ENCODE measurements around the gene SAMD8.

Gene SAMD8

GRCh38 chr10:75140246-75140645, 28.8 kb downstream of the SAMD8 start:
- Histone ChIP-seq H3K4me3 (ENCODE audit: low read length in 2 of 2) (no peak overlapping the region), H3K4me1 (ENCODE audit: control insufficient read depth in 2 of 2, insufficient read depth in 2 of 2, low read length in 2 of 2) (no peaks in the 10 kb centered on the region), H3K9ac (ENCODE audit: low read depth in 1 of 2, low read length in 2 of 2) (no peak overlapping the region), H3K27ac (ENCODE audit: low read depth in 2 of 2, low read length in 2 of 2) (no peak overlapping the region), H3K9me3 (ENCODE audit: control insufficient read depth in 2 of 2, low read length in 2 of 2) (no peaks in the 10 kb centered on the region), H3K27me3 (ENCODE audit: control insufficient read depth in 2 of 2, insufficient read depth in 2 of 2, low read length in 2 of 2) (no peaks in the 10 kb centered on the region), H3K36me3 (ENCODE audit: control insufficient read depth in 2 of 2, insufficient read depth in 2 of 2, low read length in 2 of 2) (no peaks in the 10 kb centered on the region)

- H3K4me3 ChIP-seq (ENCODE audit: low read length in 2 of 2), result no peak overlapping the region
- H3K9ac ChIP-seq (ENCODE audit: low read depth in 1 of 2, low read length in 2 of 2), result no peak overlapping the region
- H3K27ac ChIP-seq (ENCODE audit: low read depth in 2 of 2, low read length in 2 of 2), result no peak overlapping the region
- no peaks in the 10 kb centered on the region for H3K4me1 ChIP-seq (ENCODE audit: control insufficient read depth in 2 of 2, insufficient read depth in 2 of 2, low read length in 2 of 2)
- no peaks in the 10 kb centered on the region for H3K9me3 ChIP-seq (ENCODE audit: control insufficient read depth in 2 of 2, low read length in 2 of 2)
- H3K27me3 ChIP-seq (ENCODE audit: control insufficient read depth in 2 of 2, insufficient read depth in 2 of 2, low read length in 2 of 2), result no peaks in the 10 kb centered on the region
- no peaks in the 10 kb centered on the region for H3K36me3 ChIP-seq (ENCODE audit: control insufficient read depth in 2 of 2, insufficient read depth in 2 of 2, low read length in 2 of 2)
These were observed 31.9 kb downstream of the SAMD8 start for GRCh38 chr10:75143353-75143752.

GRCh38 chr10:75145590-75145989, 34.1 kb downstream of the SAMD8 start:
- H3K9ac ChIP-seq (ENCODE audit: low read depth in 1 of 2, low read length in 2 of 2), result no peak overlapping the region
- H3K4me1 ChIP-seq (ENCODE audit: control insufficient read depth in 2 of 2, insufficient read depth in 2 of 2, low read length in 2 of 2), result no peaks in the 10 kb centered on the region
- H3K9me3 ChIP-seq (ENCODE audit: control insufficient read depth in 2 of 2, low read length in 2 of 2), result no peaks in the 10 kb centered on the region
- H3K27ac ChIP-seq (ENCODE audit: low read depth in 2 of 2, low read length in 2 of 2), result no peak overlapping the region
- H3K27me3 ChIP-seq (ENCODE audit: control insufficient read depth in 2 of 2, insufficient read depth in 2 of 2, low read length in 2 of 2), result no peaks in the 10 kb centered on the region
- peaks cover 1 to 4% of the 10 kb centered on the region in 2 donors for H3K36me3 ChIP-seq (ENCODE audit: control insufficient read depth in 2 of 2, insufficient read depth in 2 of 2, low read length in 2 of 2)
- no peak overlapping the region for H3K4me3 ChIP-seq (ENCODE audit: low read length in 2 of 2)

GRCh38 chr10:75146780-75147179, 35.3 kb downstream of the SAMD8 start:
- peaks cover 5 to 12% of the 10 kb centered on the region in 2 donors for H3K36me3 ChIP-seq (ENCODE audit: control insufficient read depth in 2 of 2, insufficient read depth in 2 of 2, low read length in 2 of 2)
- no peak overlapping the region for H3K4me3 ChIP-seq (ENCODE audit: low read length in 2 of 2)
- H3K9me3 ChIP-seq (ENCODE audit: control insufficient read depth in 2 of 2, low read length in 2 of 2), result no peaks in the 10 kb centered on the region
- H3K9ac ChIP-seq (ENCODE audit: low read depth in 1 of 2, low read length in 2 of 2), result no peak overlapping the region
- H3K27ac ChIP-seq (ENCODE audit: low read depth in 2 of 2, low read length in 2 of 2), result no peak overlapping the region
- no peaks in the 10 kb centered on the region for H3K27me3 ChIP-seq (ENCODE audit: control insufficient read depth in 2 of 2, insufficient read depth in 2 of 2, low read length in 2 of 2)
- H3K4me1 ChIP-seq (ENCODE audit: control insufficient read depth in 2 of 2, insufficient read depth in 2 of 2, low read length in 2 of 2), result no peaks in the 10 kb centered on the region

GRCh38 chr10:75150656-75151055, 39.2 kb downstream of the SAMD8 start:
- Histone ChIP-seq H3K27ac (ENCODE audit: low read depth in 2 of 2, low read length in 2 of 2) (no peak overlapping the region), H3K36me3 (ENCODE audit: control insufficient read depth in 2 of 2, insufficient read depth in 2 of 2, low read length in 2 of 2) (peaks cover 5 to 12% of the 10 kb centered on the region in 2 donors), H3K4me3 (ENCODE audit: low read length in 2 of 2) (no peak overlapping the region), H3K9me3 (ENCODE audit: control insufficient read depth in 2 of 2, low read length in 2 of 2) (no peaks in the 10 kb centered on the region), H3K27me3 (ENCODE audit: control insufficient read depth in 2 of 2, insufficient read depth in 2 of 2, low read length in 2 of 2) (no peaks in the 10 kb centered on the region), H3K4me1 (ENCODE audit: control insufficient read depth in 2 of 2, insufficient read depth in 2 of 2, low read length in 2 of 2) (no peaks in the 10 kb centered on the region), H3K9ac (ENCODE audit: low read depth in 1 of 2, low read length in 2 of 2) (no peak overlapping the region)

- Histone ChIP-seq H3K4me3 (ENCODE audit: low read length in 2 of 2) (no peak overlapping the region), H3K36me3 (ENCODE audit: control insufficient read depth in 2 of 2, insufficient read depth in 2 of 2, low read length in 2 of 2) (peaks cover 0 to 3% of the 10 kb centered on the region in 2 donors), H3K27me3 (ENCODE audit: control insufficient read depth in 2 of 2, insufficient read depth in 2 of 2, low read length in 2 of 2) (no peaks in the 10 kb centered on the region), H3K27ac (ENCODE audit: low read depth in 2 of 2, low read length in 2 of 2) (no peak overlapping the region), H3K9me3 (ENCODE audit: control insufficient read depth in 2 of 2, low read length in 2 of 2) (no peaks in the 10 kb centered on the region), H3K4me1 (ENCODE audit: control insufficient read depth in 2 of 2, insufficient read depth in 2 of 2, low read length in 2 of 2) (peaks cover 0 to 4% of the 10 kb centered on the region in 2 donors), H3K9ac (ENCODE audit: low read depth in 1 of 2, low read length in 2 of 2) (no peak overlapping the region)
These were observed 48.1 kb downstream of the SAMD8 start for GRCh38 chr10:75159519-75159918.

GRCh38 chr10:75165684-75166622, 54.5 kb downstream of the SAMD8 start:
- H3K27ac ChIP-seq (ENCODE audit: low read depth in 2 of 2, low read length in 2 of 2), result no peak overlapping the region
- no peak overlapping the region for H3K9ac ChIP-seq (ENCODE audit: low read depth in 1 of 2, low read length in 2 of 2)
- peaks cover 2 to 5% of the 10 kb centered on the region in 2 donors for H3K4me1 ChIP-seq (ENCODE audit: control insufficient read depth in 2 of 2, insufficient read depth in 2 of 2, low read length in 2 of 2)
- H3K36me3 ChIP-seq (ENCODE audit: control insufficient read depth in 2 of 2, insufficient read depth in 2 of 2, low read length in 2 of 2), result no peaks in the 10 kb centered on the region
- H3K9me3 ChIP-seq (ENCODE audit: control insufficient read depth in 2 of 2, low read length in 2 of 2), result no peaks in the 10 kb centered on the region
- H3K27me3 ChIP-seq (ENCODE audit: control insufficient read depth in 2 of 2, insufficient read depth in 2 of 2, low read length in 2 of 2), result no peaks in the 10 kb centered on the region
- H3K4me3 ChIP-seq (ENCODE audit: low read length in 2 of 2), result no peak overlapping the region

GRCh38 chr10:75166623-75166972, 55.1 kb downstream of the SAMD8 start:
- Histone ChIP-seq H3K27me3 (ENCODE audit: control insufficient read depth in 2 of 2, insufficient read depth in 2 of 2, low read length in 2 of 2) (no peaks in the 10 kb centered on the region), H3K36me3 (ENCODE audit: control insufficient read depth in 2 of 2, insufficient read depth in 2 of 2, low read length in 2 of 2) (no peaks in the 10 kb centered on the region), H3K4me1 (ENCODE audit: control insufficient read depth in 2 of 2, insufficient read depth in 2 of 2, low read length in 2 of 2) (peaks cover 2 to 5% of the 10 kb centered on the region in 2 donors), H3K4me3 (ENCODE audit: low read length in 2 of 2) (no peak overlapping the region), H3K9me3 (ENCODE audit: control insufficient read depth in 2 of 2, low read length in 2 of 2) (no peaks in the 10 kb centered on the region), H3K27ac (ENCODE audit: low read depth in 2 of 2, low read length in 2 of 2) (no peak overlapping the region), H3K9ac (ENCODE audit: low read depth in 1 of 2, low read length in 2 of 2) (no peak overlapping the region)

- Histone ChIP-seq H3K9ac (ENCODE audit: low read depth in 1 of 2, low read length in 2 of 2) (no peak overlapping the region), H3K4me1 (ENCODE audit: control insufficient read depth in 2 of 2, insufficient read depth in 2 of 2, low read length in 2 of 2) (peaks cover 2 to 5% of the 10 kb centered on the region in 2 donors), H3K27me3 (ENCODE audit: control insufficient read depth in 2 of 2, insufficient read depth in 2 of 2, low read length in 2 of 2) (no peaks in the 10 kb centered on the region), H3K4me3 (ENCODE audit: low read length in 2 of 2) (no peak overlapping the region), H3K36me3 (ENCODE audit: control insufficient read depth in 2 of 2, insufficient read depth in 2 of 2, low read length in 2 of 2) (no peaks in the 10 kb centered on the region), H3K9me3 (ENCODE audit: control insufficient read depth in 2 of 2, low read length in 2 of 2) (no peaks in the 10 kb centered on the region), H3K27ac (ENCODE audit: low read depth in 2 of 2, low read length in 2 of 2) (no peak overlapping the region)
These were observed 56.8 kb downstream of the SAMD8 start for GRCh38 chr10:75168275-75168674.

- Histone ChIP-seq H3K9me3 (ENCODE audit: control insufficient read depth in 2 of 2, low read length in 2 of 2) (no peaks in the 10 kb centered on the region), H3K4me3 (ENCODE audit: low read length in 2 of 2) (no peak overlapping the region), H3K36me3 (ENCODE audit: control insufficient read depth in 2 of 2, insufficient read depth in 2 of 2, low read length in 2 of 2) (no peaks in the 10 kb centered on the region), H3K27me3 (ENCODE audit: control insufficient read depth in 2 of 2, insufficient read depth in 2 of 2, low read length in 2 of 2) (no peaks in the 10 kb centered on the region), H3K9ac (ENCODE audit: low read depth in 1 of 2, low read length in 2 of 2) (no peak overlapping the region), H3K4me1 (ENCODE audit: control insufficient read depth in 2 of 2, insufficient read depth in 2 of 2, low read length in 2 of 2) (peaks cover 2 to 5% of the 10 kb centered on the region in 2 donors), H3K27ac (ENCODE audit: low read depth in 2 of 2, low read length in 2 of 2) (no peak overlapping the region)
These were observed 58.8 kb downstream of the SAMD8 start for GRCh38 chr10:75170215-75170614.
